Sigmoid colon (tissue), 7 donors: ENCODE results near the gene PTPRH. TPM values are rescaled to one million over a fixed set of nuclear protein-coding genes. Genes with fewer than 3 reads are reported as not detected.

Experiments
- DNase-seq: peaks from one replicate; pipeline ENCODE4 v3.0.0-alpha.2; 2019
- H3K27ac ChIP-seq, 4 donors: fragments of 200-600 bp; sonication (generic); one replicate each; pipeline ENCODE4 v1.5.1; 2016 to 2019; ENCODE audit warnings: mild to moderate bottlenecking in 1 of 4
- H3K27me3 ChIP-seq, 3 donors: fragments of 200-600 bp; sonication (generic); one replicate each; pipeline ENCODE4 v1.5.1; 2019; ENCODE audit warnings: mild to moderate bottlenecking in 1 of 3
- H3K36me3 ChIP-seq, 4 donors: fragments of 200-600 bp; sonication (generic); one replicate each; pipeline ENCODE4 v1.5.1; 2016 to 2019
- H3K4me1 ChIP-seq, 4 donors: fragments of 200-600 bp; sonication (generic); one replicate each; pipeline ENCODE4 v1.5.1; 2017 to 2019
- H3K4me3 ChIP-seq, 4 donors: fragments of 200-600 bp; sonication (generic); one replicate each; pipeline ENCODE4 v1.5.1; 2017 to 2019; ENCODE audit warnings: mild to moderate bottlenecking in 2 of 4, moderate library complexity in 1 of 4
- H3K9me3 ChIP-seq, 4 donors: fragments of 200-600 bp in 3 of 4; sonication (generic) in 3 of 4; one replicate each; pipeline versions ENCODE4 v1.5.1 to v1.6.1; 2013 to 2019
- EP300 ChIP-seq, 4 donors: sonication (generic); formaldehyde crosslinking; IDR thresholded peaks; one replicate each; pipeline ENCODE4 v1.6.1; 2017; ENCODE audit warnings: antibody characterized with exemption in 4 of 4
- POLR2A ChIP-seq, 2 donors: fragments of 450-650 bp; IDR thresholded peaks; one replicate each; pipeline ENCODE4 v1.6.1; 2016; ENCODE audit warnings: antibody characterized with exemption in 2 of 2, mild to moderate bottlenecking in 2 of 2, moderate library complexity in 2 of 2
- POLR2AphosphoS5 ChIP-seq, 4 donors: sonication (generic); formaldehyde crosslinking; IDR thresholded peaks; one replicate each; pipeline ENCODE4 v1.6.1; 2017; ENCODE audit warnings: antibody characterized with exemption in 4 of 4
- WGBS, 2 donors: extraction: QIAGEN DNeasy Blood & Tissue Kit; methylation state at CpG; one replicate each; pipeline ENCODE4 v1.1.7; 2013; 5-methylcytosine and 5-hydroxymethylcytosine counted together
- intact Hi-C: fragments of 100-400 bp; cut with DNase I; formaldehyde crosslinking; loops from one replicate; pipeline ENCODE4 v1.15.1; 2023
- polyA plus RNA-seq, 3 donors: library from polyadenylated mRNA; stranded (reverse); fragments of 200-250 nt; gene quantifications; one replicate each; pipeline ENCODE4 v1.2.3, GENCODE V29; 2013
- total RNA-seq, 4 donors: library from RNA; depleted of rRNA; stranded (reverse); fragments of >200 nt; gene quantifications; one replicate each; pipeline ENCODE4 v1.1.0, GENCODE V29; 2016
- TF ChIP-seq, protein P1 (sequence below), 4 experiments: fragments of 450-650 bp in 3 of 4; fragments of 200-600 bp in 1 of 4; IDR thresholded peaks; one replicate each; pipeline ENCODE4 v1.5.1; 2016 to 2019; ENCODE audit warnings: antibody characterized with exemption in 4 of 4, mild to moderate bottlenecking in 3 of 4, moderate library complexity in 2 of 4
- donor health status: healthy with polysubstance abuse.
- donor health status: Bipolar disorder and iron deficiency.
- donor health status: healthy.

Gene PTPRH
- total and polyA plus RNA-seq, 7 donors = 0.95 to 61.3 (median 4.3) TPM

DNA sequence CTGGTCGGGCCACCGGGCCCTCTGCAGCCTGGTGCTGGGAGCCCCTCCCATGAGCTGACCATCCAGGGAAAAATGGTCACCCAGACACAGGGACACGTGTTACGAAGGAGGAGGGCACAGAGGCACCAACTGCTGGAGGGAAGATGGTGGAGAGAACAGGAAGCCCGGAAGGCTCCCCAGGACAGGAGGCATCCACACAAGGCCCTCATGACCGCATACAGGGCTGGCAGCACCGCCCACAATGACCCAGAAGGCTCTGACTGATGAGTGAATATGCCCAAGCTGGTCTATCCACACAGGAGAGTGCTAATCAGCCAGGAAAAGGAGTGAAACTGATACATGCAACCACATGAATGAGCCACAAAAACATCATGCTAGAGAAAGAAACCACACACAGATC, 33.2 kb upstream of the PTPRH start:
- no peak overlapping the region for H3K27ac ChIP-seq
- 88 to 91% methylated on average over 7 of the region's 7 CpGs for WGBS, 2 donors
- no peaks in the 10 kb centered on the region for H3K9me3 ChIP-seq
- DNase-seq = no peak
- peaks cover 62 to 95% (median 85%) of the 10 kb centered on the region in 4 donors for H3K36me3 ChIP-seq
- H3K4me3 ChIP-seq = no peak overlapping the region
- peaks cover 0 to 5% (median 2%) of the 10 kb centered on the region in 4 donors for H3K4me1 ChIP-seq
- TF ChIP-seq POLR2A (IDR thresholded peaks at IDR 0.05) (no peak), EP300 (IDR thresholded peaks at IDR 0.05) (no peak), POLR2AphosphoS5 (IDR thresholded peaks at IDR 0.05) (no peak)
- TF ChIP-seq, protein P1, sequence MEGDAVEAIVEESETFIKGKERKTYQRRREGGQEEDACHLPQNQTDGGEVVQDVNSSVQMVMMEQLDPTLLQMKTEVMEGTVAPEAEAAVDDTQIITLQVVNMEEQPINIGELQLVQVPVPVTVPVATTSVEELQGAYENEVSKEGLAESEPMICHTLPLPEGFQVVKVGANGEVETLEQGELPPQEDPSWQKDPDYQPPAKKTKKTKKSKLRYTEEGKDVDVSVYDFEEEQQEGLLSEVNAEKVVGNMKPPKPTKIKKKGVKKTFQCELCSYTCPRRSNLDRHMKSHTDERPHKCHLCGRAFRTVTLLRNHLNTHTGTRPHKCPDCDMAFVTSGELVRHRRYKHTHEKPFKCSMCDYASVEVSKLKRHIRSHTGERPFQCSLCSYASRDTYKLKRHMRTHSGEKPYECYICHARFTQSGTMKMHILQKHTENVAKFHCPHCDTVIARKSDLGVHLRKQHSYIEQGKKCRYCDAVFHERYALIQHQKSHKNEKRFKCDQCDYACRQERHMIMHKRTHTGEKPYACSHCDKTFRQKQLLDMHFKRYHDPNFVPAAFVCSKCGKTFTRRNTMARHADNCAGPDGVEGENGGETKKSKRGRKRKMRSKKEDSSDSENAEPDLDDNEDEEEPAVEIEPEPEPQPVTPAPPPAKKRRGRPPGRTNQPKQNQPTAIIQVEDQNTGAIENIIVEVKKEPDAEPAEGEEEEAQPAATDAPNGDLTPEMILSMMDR (IDR thresholded peaks at IDR 0.05) = no peak
- no peaks in the 10 kb centered on the region for H3K27me3 ChIP-seq
- intact Hi-C loops = no loop called here

DNA sequence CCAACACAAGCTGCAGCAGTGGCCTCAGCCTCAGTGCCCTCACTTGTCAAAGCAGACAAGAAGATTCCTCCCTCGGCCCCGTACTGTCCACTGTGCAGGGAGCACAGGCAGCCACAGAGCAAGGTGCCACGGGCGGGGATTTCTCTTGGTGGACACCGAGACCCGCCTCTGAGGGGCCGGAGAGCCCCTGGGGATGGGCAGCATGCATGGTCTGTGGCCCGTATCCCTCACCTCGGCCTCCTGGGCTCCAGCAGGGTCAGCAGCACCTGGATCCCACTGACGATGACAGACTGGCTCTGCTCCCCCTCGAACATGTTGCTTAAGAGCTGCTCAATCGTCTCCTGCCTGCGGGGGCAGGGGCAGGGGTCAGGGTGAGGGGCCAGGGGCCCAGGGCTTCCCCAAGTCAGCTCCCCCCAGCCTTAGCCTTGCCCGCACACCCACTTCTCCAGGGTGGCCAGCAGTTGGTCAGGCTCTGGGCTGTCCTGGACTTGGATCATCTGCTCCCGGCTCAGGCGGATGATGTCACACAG, 32.7 kb upstream of the PTPRH start:
- Histone ChIP-seq H3K4me1 (no peaks in the 10 kb centered on the region), H3K27me3 (no peaks in the 10 kb centered on the region), H3K27ac (no peak overlapping the region), H3K9me3 (no peaks in the 10 kb centered on the region), H3K4me3 (no peak overlapping the region), H3K36me3 (peaks cover 65 to 100% (median 90%) of the 10 kb centered on the region in 4 donors)
- no peak for DNase-seq
- 91 to 95% methylated on average over 16 of the region's 16 CpGs for WGBS, 2 donors
- intact Hi-C loops = no loop called here
- TF ChIP-seq, protein P1 (IDR thresholded peaks at IDR 0.05) = no peak
- TF ChIP-seq POLR2A (IDR thresholded peaks at IDR 0.05) = no peak
- TF ChIP-seq POLR2AphosphoS5 (IDR thresholded peaks at IDR 0.05) = no peak
- no peak for TF ChIP-seq EP300 (IDR thresholded peaks at IDR 0.05)

DNA sequence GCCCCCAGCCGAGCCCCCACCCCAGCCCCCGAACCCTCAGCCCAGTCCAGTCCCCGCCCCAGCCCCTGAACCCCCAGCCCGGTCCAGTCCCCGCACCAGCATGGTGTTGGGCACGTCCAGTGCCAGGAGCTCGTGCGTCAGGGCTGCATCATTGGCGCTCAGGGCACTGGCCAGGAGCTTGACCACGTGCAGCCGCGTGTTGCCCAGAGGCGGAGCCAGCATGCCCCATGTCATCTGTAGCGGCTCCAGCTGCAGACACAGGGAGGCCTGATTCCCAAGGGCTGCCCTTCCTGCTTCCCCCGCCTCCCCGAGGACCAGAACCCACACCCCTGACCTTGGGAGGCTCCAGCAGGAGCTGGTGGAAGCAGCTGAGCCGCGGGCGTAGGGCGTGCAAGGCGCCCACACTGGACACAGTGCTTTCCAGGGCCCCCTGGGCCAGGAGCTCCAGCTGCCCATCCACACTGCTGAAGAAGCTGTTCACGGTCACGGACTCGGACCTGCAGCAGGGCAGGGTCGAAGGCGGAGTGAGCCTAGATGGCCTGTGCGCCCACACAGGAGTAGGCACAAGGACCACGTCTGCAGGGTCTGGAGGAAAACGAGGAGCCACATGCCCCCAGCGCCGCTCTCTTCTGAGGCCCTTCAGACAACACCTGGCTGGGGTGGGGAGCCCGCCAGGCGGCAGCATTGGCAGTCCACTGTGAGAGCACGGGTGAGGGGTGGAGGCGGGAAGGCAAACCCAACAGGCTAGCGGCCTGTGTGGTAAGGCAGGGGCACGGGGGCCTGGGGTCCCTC, 32.0 kb upstream of the PTPRH start:
- intact Hi-C loops = no loop called here
- peaks cover 68 to 100% (median 90%) of the 10 kb centered on the region in 4 donors for H3K36me3 ChIP-seq
- no peaks in the 10 kb centered on the region for H3K4me1 ChIP-seq
- 94 to 95% methylated on average over 37 of the region's 37 CpGs for WGBS, 2 donors
- no peaks in the 10 kb centered on the region for H3K27me3 ChIP-seq
- H3K4me3 ChIP-seq = no peak overlapping the region
- H3K27ac ChIP-seq = no peak overlapping the region
- DNase-seq = no peak
- TF ChIP-seq POLR2A (IDR thresholded peaks at IDR 0.05) (no peak), EP300 (IDR thresholded peaks at IDR 0.05) (no peak), POLR2AphosphoS5 (IDR thresholded peaks at IDR 0.05) (no peak)
- TF ChIP-seq, protein P1 (IDR thresholded peaks at IDR 0.05) = no peak
- no peaks in the 10 kb centered on the region for H3K9me3 ChIP-seq

DNA sequence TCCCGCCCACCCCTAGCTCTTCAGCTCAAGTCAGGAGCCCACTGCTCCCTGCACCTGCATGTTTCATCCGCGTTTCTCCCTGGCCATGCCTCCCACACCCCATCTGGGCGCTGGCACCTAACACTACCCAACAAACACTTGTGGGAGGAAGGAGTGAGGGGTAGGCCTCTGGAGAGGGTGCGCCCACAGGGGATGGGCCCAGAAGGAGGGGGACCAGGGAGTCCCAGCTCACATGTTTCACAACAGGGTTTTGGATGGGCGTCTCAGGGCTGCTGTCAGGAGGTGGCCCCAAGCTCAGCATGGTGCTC, 31.4 kb upstream of the PTPRH start:
- TF ChIP-seq POLR2A (IDR thresholded peaks at IDR 0.05) (no peak), EP300 (IDR thresholded peaks at IDR 0.05) (no peak), POLR2AphosphoS5 (IDR thresholded peaks at IDR 0.05) (no peak)
- TF ChIP-seq, protein P1 (IDR thresholded peaks at IDR 0.05) = no peak
- DNase-seq = no peak
- WGBS, 2 donors = 90 to 95% methylated on average over 6 of the region's 6 CpGs
- H3K9me3 ChIP-seq = no peaks in the 10 kb centered on the region
- H3K4me3 ChIP-seq = no peak overlapping the region
- peaks cover 66 to 100% (median 91%) of the 10 kb centered on the region in 4 donors for H3K36me3 ChIP-seq
- H3K4me1 ChIP-seq = no peaks in the 10 kb centered on the region
- no peaks in the 10 kb centered on the region for H3K27me3 ChIP-seq
- intact Hi-C loops = no loop called here
- no peak overlapping the region for H3K27ac ChIP-seq
